Endodermal cell (in vitro differentiated cells): ENCODE measurements around the gene NECTIN4. TPM values are rescaled to one million over a fixed set of nuclear protein-coding genes. Genes with fewer than 3 reads are reported as not detected.

Source experiments
- DNase-seq: peaks from one replicate; pipeline ENCODE4 v3.0.0-alpha.2; 2017
- H3K27ac ChIP-seq: 2 replicates; pipeline ENCODE4 v1.5.1; 2013; ENCODE audit warnings: mild to moderate bottlenecking, low read depth, low read length, moderate library complexity
- H3K27me3 ChIP-seq: 2 replicates; pipeline ENCODE4 v1.6.1; 2013; ENCODE audit warnings: mild to moderate bottlenecking, low read length, moderate library complexity; ENCODE audit not compliant: insufficient read depth, control insufficient read depth, poor library complexity, severe bottlenecking
- H3K36me3 ChIP-seq: 2 replicates; pipeline ENCODE4 v1.7.0; 2013; ENCODE audit warnings: mild to moderate bottlenecking, low read length, moderate library complexity; ENCODE audit not compliant: control insufficient read depth, insufficient read depth
- H3K4me1 ChIP-seq: one replicate; pipeline ENCODE4 v1.7.0; 2013; ENCODE audit warnings: low read length; ENCODE audit not compliant: control insufficient read depth, insufficient read depth
- H3K4me3 ChIP-seq: 2 replicates; pipeline ENCODE4 v1.5.1; 2013; ENCODE audit warnings: mild to moderate bottlenecking, low read length, moderate library complexity
- H3K9ac ChIP-seq: 2 replicates; pipeline ENCODE4 v1.6.1; 2013; ENCODE audit warnings: mild to moderate bottlenecking, low read length, moderate library complexity; ENCODE audit not compliant: poor library complexity, severe bottlenecking; ENCODE audit errors: extremely low read depth
- H3K9me3 ChIP-seq: 2 replicates; pipeline ENCODE4 v1.6.1; 2013; ENCODE audit warnings: mild to moderate bottlenecking, low read length, moderate library complexity; ENCODE audit not compliant: control insufficient read depth
- H3K27ac Mint-ChIP-seq: 2 replicates; pipeline ENCODE4 v1.8.0; 2020; ENCODE audit warnings: mixed read lengths
- H3K27me3 Mint-ChIP-seq: 2 replicates; pipeline ENCODE4 v1.8.0; 2021; ENCODE audit warnings: mild to moderate bottlenecking, mixed read lengths; ENCODE audit not compliant: insufficient read depth
- H3K36me3 Mint-ChIP-seq: 2 replicates; pipeline ENCODE4 v1.8.0; 2020; ENCODE audit warnings: low read depth, mixed read lengths
- H3K4me1 Mint-ChIP-seq: 2 replicates; pipeline ENCODE4 v1.8.0; 2020; ENCODE audit warnings: mixed read lengths
- H3K4me3 Mint-ChIP-seq: 2 replicates; pipeline ENCODE4 v1.8.0; 2020; ENCODE audit warnings: mild to moderate bottlenecking, moderate library complexity, mixed read lengths
- H3K9me3 Mint-ChIP-seq: 2 replicates; pipeline ENCODE4 v1.8.0; 2020; ENCODE audit warnings: mild to moderate bottlenecking, mixed read lengths
- CTCF ChIP-seq: fragments of 200-600 bp; sonication (generic); conservative IDR thresholded peaks from 2 replicates; pipeline ENCODE4 v1.5.0; 2021; ENCODE audit warnings: antibody characterized with exemption, mild to moderate bottlenecking
- WGBS, 2 experiments: methylation state at CpG; one replicate each; pipeline versions ENCODE4 v1.1.5 to v1.1.7; 2013; ENCODE audit warnings: missing lambda C conversion rate in 2 of 2, mixed read lengths in 1 of 2; ENCODE audit not compliant: insufficient coverage in 1 of 2, insufficient read length in 1 of 2; 5-methylcytosine and 5-hydroxymethylcytosine counted together
- total RNA-seq, 2 donors: library from RNA; stranded (reverse); fragmentation: NEBNext Ultra II Directional in 1 of 2; extraction: Animal tissue kit (Norgen Biotek cat#: 25700) in 1 of 2; gene quantifications; 2 replicates in 1 of 2; 3 replicates in 1 of 2; pipeline ENCODE4 v1.2.1, GENCODE V29; 2021

Gene NECTIN4
- total RNA-seq, 2 donors from 2014 or later: not detected

GRCh38 chr1:161072751-161073449 lies 16.5 kb downstream of the NECTIN4 start:
- WGBS, 2 experiments: 94 to 95% methylated on average over 12 to 19 of the region's 19 CpGs

GRCh38 chr1:161071886-161072371 lies 17.4 kb downstream of the NECTIN4 start:
- Histone ChIP-seq H3K4me1 (no peaks in the 10 kb centered on the region), H3K27ac (no peak overlapping the region), H3K9ac (no peak overlapping the region), H3K27me3 (no peaks in the 10 kb centered on the region), H3K36me3 (no peaks in the 10 kb centered on the region), H3K9me3 (no peaks in the 10 kb centered on the region), H3K4me3 (no peak overlapping the region)
- no peaks in the 10 kb centered on the region for H3K27me3 Mint-ChIP-seq
- no peak overlapping the region for H3K4me3 Mint-ChIP-seq
- peaks cover 11% of the 10 kb centered on the region for H3K4me1 Mint-ChIP-seq
- 71 to 85% methylated on average over 6 to 9 of the region's 9 CpGs for whole genome bisulfite sequencing, 2 experiments
- no peaks in the 10 kb centered on the region for H3K9me3 Mint-ChIP-seq
- TF ChIP-seq CTCF: peak; percentile 90
- peak; percentile 90 for DNase-seq
- peak overlapping the region; percentile 37 for H3K27ac Mint-ChIP-seq
- no peaks in the 10 kb centered on the region for H3K36me3 Mint-ChIP-seq

More at GRCh38 chr1:161072751-161073449, 16.5 kb downstream of the NECTIN4 start:
- H3K4me3 ChIP-seq: no peak overlapping the region
- H3K27ac ChIP-seq: peak overlapping the region; percentile 47
- H3K9ac ChIP-seq: no peak overlapping the region
- no peaks in the 10 kb centered on the region for H3K27me3 ChIP-seq
- no peaks in the 10 kb centered on the region for H3K4me1 ChIP-seq
- no peak for TF ChIP-seq CTCF
- no peaks in the 10 kb centered on the region for H3K36me3 Mint-ChIP-seq
- no peak overlapping the region for H3K27ac Mint-ChIP-seq
- H3K4me1 Mint-ChIP-seq: peaks cover 11% of the 10 kb centered on the region
- H3K27me3 Mint-ChIP-seq: no peaks in the 10 kb centered on the region
- H3K36me3 ChIP-seq: no peaks in the 10 kb centered on the region
- H3K9me3 Mint-ChIP-seq: no peaks in the 10 kb centered on the region
- no peak overlapping the region for H3K4me3 Mint-ChIP-seq
- H3K9me3 ChIP-seq: no peaks in the 10 kb centered on the region
- DNase-seq: no peak

- no peaks in the 10 kb centered on the region for H3K36me3 Mint-ChIP-seq
- WGBS, 2 experiments: 97 to 100% methylated on average over 3 to 4 of the region's 4 CpGs
- H3K9me3 Mint-ChIP-seq: no peaks in the 10 kb centered on the region
- no peak overlapping the region for H3K27ac ChIP-seq
- no peak for DNase-seq
- H3K4me3 ChIP-seq: no peak overlapping the region
- no peaks in the 10 kb centered on the region for H3K4me1 ChIP-seq
- H3K27me3 Mint-ChIP-seq: no peaks in the 10 kb centered on the region
- no peak for TF ChIP-seq CTCF
- H3K9me3 ChIP-seq: no peaks in the 10 kb centered on the region
- no peaks in the 10 kb centered on the region for H3K27me3 ChIP-seq
- no peak overlapping the region for H3K27ac Mint-ChIP-seq
- no peak overlapping the region for H3K9ac ChIP-seq
- H3K4me1 Mint-ChIP-seq: peaks cover 11% of the 10 kb centered on the region
- H3K36me3 ChIP-seq: no peaks in the 10 kb centered on the region
- H3K4me3 Mint-ChIP-seq: no peak overlapping the region
These were observed 18.6 kb downstream of the NECTIN4 start for GRCh38 chr1:161070761-161071160.
